Uterus (tissue), 2 donors: ENCODE measurements around the gene LRRC8A.

ENCODE experiments used
- POLR2A ChIP-seq, 2 donors: fragments of 450-650 bp; IDR thresholded peaks; one replicate each; pipeline ENCODE4 v1.6.1; 2016; ENCODE audit warnings: antibody characterized with exemption in 2 of 2, mild to moderate bottlenecking in 1 of 2, moderate library complexity in 1 of 2
- TF ChIP-seq, protein P1 (sequence below), 4 experiments: fragments of 200-600 bp in 2 of 4; fragments of 450-650 bp in 2 of 4; sonication (generic) in 2 of 4; IDR thresholded peaks; one replicate each; pipeline ENCODE4 v1.5.1; 2016 to 2019; ENCODE audit warnings: antibody characterized with exemption in 4 of 4, mild to moderate bottlenecking in 2 of 4, moderate library complexity in 1 of 4

DNA sequence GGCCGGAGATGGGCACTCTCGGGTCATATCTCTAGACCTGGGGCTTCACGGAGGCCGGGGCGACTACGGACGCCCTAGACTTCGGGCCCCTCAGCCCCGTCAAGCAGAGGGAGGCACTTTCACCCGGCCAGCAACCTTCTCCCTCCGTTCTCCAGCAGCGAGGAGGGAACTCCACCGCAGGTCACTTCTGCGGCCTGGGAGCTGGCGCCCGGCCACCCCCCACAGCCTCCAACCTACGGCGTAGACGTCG is 65.3 kb downstream of the LRRC8A start:
- TF ChIP-seq, protein P1, sequence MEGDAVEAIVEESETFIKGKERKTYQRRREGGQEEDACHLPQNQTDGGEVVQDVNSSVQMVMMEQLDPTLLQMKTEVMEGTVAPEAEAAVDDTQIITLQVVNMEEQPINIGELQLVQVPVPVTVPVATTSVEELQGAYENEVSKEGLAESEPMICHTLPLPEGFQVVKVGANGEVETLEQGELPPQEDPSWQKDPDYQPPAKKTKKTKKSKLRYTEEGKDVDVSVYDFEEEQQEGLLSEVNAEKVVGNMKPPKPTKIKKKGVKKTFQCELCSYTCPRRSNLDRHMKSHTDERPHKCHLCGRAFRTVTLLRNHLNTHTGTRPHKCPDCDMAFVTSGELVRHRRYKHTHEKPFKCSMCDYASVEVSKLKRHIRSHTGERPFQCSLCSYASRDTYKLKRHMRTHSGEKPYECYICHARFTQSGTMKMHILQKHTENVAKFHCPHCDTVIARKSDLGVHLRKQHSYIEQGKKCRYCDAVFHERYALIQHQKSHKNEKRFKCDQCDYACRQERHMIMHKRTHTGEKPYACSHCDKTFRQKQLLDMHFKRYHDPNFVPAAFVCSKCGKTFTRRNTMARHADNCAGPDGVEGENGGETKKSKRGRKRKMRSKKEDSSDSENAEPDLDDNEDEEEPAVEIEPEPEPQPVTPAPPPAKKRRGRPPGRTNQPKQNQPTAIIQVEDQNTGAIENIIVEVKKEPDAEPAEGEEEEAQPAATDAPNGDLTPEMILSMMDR (IDR thresholded peaks at IDR 0.05) = no peak
- TF ChIP-seq POLR2A (IDR thresholded peaks at IDR 0.05) = no peak
